HCEC 1CT (cell line): Measurements from ENCODE around the gene NNAT.
"Not testable (repeated sequence)": the region's sequence is repeated elsewhere in the genome, so short reads cannot be mapped to it uniquely, and the experiment has no call there.

Experiments
- DNase-seq: peaks from one replicate; pipeline ENCODE4 v3.0.0-alpha.2; 2017

Gene NNAT

DNA sequence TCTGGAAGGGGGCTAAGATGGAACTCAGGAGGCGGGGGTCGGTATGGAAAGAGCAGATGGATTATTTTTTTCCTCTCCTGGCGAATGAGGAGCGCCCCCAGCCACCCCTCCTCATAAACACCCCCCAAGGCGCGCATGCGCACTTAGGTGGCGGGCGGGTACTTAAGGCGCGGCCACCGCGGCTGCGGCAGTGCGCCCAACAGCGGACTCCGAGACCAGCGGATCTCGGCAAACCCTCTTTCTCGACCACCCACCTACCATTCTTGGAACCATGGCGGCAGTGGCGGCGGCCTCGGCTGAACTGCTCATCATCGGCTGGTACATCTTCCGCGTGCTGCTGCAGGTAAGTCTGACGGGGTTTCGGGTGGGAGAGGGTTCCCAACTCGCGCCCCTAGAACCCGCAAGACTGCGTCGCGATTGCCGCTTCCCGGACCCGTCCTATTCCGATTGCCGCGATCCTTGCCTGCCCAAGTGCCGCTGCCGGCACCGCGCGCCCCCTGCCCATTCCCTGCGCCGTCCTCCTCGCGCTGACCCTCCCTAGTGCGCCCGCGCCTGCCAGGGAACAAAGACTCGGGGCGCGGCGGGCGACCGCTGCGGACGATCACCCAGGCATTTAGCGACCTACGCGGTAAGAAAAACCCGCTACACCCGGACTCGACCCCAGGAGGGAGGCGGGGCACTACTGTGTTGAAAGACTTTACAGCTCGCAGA is at the start of gene NNAT:
TSS of gene NNAT (plus strand) at position 190 of the 711 bp plus-strand sequence. CDS start at position 272, 82 bp downstream.
- no peak for DNase-seq

DNA sequence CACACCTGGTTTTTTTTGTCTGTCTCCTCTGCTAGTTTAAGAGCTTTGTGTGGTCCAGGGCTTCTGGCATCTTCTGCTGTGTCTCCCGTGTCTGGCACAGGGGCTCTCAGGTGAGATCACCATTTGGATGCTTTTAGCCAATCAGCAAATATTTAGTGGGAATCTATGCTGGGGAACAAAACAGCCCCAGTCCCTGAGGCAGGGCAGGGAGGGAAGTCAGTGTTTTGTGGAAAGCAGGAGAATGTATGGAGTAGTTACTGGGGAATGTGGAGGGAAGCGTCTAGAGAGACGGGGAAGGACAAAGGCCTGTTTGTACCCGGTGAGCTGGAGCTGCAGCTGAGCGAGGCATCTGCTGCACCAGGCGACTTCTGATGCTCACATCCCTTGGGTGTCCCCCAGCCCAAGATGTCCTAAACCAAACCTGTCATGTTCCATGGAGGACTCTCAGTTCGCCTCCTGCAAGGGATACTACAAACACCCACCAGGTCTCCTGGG is 49.3 kb upstream of the NNAT start:
- no peak for DNase-seq

GRCh38 chr20:37472435-37472834 is 48.6 kb upstream of the NNAT start:
- DNase-seq = not testable (repeated sequence)

DNA sequence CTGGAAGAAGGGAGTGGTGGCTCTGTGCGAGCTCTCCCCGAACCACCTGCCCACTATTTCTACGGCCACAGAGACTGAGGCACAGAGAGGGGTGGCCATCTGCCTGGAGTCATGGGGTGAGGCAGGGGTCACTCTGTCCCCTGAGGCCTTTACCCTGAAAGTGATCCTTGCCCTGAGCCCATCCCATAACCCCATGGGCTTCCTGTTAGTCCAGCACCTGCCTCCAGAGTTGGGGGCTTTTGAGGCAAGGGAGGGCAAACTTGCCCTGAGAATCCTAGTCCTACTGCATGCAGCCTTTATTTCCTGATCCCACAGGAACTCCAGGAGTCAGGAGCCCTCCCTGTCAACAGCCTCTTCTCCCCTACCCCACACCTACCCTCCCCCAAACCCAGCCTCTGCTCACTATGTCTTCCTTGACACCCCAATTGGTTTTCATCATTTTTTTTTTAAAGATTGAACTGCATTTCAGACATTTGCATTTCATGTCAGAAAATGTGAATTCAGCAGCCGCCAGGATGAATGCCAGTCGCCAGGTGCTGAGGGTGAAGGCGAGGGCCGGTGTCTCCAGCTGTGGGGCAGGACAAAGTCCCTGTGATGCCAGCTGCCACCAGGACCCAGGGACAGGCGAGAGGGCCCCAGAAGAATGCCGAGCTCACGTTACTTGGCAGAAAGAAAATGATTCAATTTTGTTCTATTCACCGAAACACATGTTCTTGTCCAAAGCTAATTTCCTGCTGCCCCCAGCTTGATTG is 47.6 kb upstream of the NNAT start:
- no peak for DNase-seq

DNA sequence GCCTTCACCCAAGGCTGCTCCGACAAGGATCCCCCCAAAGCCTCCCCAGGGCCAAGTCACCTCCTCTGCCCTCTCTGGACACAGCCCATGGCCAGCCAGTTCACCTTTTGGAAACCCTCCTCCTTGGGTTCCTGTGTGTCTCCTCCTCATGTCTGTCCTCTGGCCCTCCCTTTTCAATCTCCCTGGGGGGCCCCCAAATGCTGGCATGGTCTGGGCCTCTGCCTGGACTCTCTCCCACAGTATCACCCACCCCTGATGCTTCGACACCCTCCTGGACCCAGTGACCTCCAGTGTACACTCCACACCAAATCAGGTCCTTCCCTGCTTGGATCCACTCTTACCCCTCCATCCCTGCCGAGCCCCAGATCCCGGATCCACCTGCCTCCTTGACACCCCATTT is 46.7 kb upstream of the NNAT start:
- no peak for DNase-seq

- DNase-seq = no peak
Measured at GRCh38 chr20:37475252-37475651, 45.8 kb upstream of the NNAT start.

DNA sequence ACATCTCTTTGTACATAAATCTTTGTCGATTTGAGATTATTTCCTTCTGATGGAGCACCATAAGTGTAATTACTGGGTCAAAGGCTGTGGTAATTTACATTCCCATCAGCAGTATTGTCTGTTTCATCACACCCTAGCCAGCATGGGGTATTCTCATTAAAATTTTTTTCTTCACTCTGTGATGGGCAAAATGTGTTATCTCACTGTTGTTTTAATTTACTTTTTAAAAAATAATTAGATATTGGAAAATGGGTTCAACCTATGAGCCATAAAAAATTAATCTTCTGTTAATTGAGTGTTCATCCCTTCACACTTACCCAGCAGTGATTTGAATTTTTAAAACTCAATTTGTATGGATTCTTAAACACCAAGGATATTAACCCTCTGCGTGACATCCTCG is 44.0 kb upstream of the NNAT start:
- no peak for DNase-seq

DNA sequence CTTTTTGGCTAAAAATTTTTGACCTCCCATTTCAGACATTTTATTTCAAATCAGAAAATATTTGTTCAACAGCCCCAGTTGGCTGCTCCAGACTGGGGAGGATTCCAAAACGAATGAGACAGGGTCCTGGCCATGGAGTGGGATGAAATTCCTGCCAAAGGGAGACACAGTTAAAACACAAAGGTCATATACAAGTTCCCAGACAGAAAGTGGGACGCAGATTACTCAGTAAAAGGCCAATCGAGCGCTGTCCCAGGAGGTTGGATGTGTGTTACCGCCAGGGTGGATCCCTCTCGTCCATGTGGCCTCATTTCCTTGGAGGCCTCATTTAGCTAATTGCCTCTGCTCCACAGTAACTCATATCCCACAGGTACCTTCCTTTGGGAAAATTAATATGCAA is 41.8 kb upstream of the NNAT start:
- DNase-seq = no peak

DNA sequence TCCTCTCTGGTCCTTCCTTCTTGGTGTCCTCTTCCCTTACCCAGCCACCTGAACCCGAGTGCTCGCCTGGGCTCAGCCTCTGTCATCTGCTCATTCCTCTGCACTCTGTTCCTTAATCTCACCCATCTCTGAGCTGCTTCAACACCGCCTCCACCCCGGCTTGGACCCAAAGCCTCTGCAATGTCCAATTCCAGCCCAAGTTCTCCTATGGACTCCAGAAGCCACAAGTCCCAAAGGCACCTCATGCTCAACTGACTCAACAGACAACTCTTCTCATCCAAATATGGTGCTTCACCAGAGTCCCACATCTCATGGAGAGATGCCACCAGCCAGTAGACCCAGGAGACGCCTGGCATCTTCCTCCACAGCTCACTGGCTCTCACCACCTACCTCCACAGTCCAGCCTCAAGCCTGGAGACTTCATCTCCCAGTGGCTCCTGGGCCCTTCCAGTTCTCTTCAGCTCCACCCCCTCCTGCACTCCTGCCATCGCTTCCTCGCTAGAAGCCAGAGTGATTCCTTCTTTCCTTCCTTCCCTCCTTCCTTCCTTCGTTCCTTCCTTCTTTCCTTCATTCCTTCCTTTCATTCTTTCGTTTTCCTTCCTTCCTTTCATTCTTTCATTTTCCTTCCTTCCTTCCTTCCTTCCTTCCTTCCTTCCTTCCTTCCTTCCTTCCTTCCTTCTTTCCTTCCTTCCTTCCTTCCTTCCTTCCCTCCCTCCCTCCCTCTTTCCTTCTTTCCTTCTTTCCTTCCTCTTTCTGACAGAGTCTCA is 40.9 kb upstream of the NNAT start:
- DNase-seq = no peak

DNA sequence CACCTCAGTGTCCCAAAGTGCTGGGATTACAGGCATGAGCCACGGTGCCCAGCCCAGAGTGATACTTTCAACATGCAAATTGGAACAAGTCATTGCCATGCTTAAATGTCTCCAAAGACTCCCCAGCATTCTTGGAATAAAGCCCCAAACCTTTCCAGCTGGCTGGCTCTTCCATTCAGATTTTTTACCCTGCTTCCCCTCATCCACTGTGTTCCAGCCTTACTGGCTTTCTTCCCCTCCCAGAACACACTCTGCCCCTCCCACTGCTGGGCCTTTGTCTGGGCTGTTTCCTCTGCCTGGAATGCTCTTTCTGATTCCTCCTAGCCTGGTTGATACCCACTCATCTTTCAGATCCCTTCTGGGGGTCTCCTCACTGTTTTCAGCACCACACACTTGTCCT is 40.1 kb upstream of the NNAT start:
- no peak for DNase-seq

DNA sequence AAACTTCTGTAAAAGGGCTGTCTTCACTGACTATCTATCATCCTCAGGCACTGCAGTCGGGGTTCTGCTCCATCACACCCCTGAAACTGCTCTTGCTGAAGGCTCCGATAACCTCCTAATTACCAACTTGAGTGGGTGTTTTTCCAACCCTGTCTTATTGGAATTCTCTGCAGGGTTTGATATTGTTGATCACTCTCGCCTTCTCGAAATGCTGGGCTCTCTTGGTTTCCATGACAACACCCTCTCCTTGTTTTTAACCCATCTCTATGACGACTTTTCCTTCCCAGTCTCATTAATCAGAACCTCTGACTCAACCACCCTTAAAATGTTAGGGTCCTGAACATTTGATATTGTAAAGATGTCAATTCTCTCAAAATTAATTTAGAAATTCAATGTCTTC is 39.4 kb upstream of the NNAT start:
- DNase-seq = no peak

DNA sequence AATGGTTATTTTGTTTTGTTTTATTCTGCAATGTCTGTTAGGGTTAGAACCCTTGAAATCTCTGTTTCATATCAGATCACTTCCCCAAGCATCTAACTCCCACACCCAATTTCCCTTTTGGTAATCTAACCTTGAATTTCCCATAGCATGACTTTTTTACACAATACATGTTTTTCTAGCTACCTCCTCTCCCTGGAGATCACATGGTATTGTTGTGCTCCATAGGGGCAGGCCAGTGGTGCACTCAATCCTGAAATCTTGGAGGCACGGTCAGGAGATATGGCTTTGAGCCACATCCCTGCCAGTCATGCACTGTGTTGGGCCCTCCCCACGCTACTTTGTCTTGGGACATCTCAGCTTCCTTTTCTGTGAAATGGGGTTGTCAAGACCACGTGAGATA is 36.7 kb upstream of the NNAT start:
- DNase-seq = no peak

DNA sequence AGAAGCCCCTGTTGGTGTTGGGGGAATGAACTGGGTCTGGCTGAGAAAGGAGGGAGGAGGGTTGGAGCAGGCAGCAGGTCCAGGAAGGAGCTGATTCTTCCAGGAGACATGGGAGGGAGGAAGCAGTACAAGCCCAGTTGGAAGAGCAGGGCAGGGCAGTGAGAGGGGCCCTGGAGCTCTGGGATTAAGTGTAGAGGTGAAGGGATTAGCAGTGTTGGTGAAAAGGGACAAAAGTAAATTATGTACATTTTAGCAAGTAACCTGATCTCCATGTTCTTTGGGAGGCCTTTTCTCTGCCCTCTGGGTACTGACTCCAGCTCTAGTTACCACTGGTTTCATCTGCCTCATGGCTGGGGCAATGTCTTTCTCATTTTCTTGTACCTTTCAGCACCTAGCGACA is 34.8 kb upstream of the NNAT start:
- not testable (repeated sequence) for DNase-seq

- no peak for DNase-seq
Measured at GRCh38 chr20:37490663-37491350, 30.2 kb upstream of the NNAT start.

DNA sequence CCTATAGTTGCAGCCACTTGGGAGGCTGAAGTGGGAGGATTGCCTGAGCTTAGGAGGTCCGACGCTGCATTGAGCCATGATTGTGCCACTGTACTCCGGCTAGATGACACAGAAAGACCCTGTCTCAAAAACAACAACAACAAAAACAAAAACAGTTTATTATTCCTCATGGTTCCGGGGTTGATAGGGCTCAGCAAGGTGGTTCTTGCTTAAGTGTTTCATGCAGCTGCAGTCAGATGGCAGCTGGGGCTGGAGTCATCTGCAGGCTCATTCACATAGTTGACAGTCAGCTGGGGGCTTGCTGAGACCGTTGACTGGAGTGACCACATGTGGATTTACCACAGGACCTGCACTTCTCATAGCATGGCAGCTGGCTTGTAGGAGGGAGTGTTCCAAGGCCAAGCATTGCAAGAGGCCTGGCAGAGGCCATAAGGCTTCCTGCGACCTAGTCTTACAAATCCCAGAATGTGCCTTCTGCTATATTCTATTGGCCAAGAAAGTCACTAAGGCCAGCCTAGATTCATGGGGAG is 28.9 kb upstream of the NNAT start:
- DNase-seq = no peak

- no peak for DNase-seq
Measured at GRCh38 chr20:37492945-37493344, 28.1 kb upstream of the NNAT start.

DNA sequence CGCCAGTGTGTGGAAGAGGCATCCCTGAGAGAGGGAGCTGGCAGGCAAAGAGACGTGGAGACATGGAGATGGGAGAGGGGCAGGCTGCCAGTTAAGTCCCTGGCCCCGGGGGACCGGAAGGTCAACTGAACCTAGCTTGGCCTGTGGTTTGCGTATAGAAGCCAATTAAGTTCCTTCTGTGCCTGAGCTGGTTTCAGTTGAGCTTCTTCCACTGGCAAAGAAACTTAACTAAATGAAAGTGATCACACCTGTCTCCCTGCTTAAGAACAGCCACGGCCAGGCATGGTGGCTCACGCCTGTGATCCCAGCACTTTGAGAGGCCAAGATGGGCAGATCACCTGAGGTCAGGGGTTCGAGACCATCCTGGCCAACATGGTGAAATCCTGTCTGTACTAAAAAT is 26.7 kb upstream of the NNAT start:
- no peak for DNase-seq

GRCh38 chr20:37494796-37495195 is 26.3 kb upstream of the NNAT start:
- DNase-seq = no peak

DNA sequence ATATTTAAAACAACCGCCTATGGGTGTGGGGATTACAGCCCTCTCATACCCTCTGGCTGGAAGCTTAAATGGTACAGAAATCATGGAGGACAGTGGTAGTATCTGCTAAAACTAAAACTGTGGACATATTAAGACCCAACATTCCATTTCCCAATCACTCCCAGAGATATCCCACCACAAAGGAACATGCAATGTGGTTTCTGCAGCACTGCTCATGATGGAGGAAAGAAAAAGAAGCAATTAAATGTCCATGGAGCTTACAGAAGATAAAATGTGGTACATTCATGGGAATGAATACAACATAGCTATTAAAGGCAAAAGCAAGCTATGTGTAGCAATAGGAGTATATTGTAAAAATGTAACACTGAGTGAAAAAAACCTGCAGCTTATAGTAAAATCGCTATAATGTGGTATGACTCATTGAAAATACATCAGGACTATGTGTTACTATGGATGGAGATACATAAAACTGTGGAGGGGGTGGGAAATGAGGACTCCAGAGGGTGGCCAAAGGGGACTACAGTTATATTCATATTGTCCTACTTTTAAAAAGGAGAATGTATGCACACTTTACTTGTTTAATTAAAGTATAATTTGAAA is 22.9 kb upstream of the NNAT start:
- DNase-seq = no peak

DNA sequence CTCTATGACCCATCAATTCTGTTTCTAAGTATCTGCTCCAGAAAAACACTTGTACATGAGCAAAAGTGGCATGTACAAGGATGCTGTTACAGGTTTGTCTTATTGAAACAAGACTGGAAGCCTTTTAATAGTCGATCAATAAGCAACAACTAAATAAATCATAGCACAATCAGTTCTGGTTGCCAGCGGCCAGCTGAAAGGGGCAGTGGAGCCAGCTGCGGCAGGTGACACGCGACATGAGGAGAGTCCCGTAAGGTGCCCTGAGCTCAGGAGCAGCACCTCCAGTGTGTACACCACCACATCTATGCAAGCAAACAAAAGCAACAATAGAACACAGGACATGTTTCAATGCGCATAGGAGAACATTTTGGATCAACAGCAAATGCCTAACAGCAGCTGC is 20.7 kb upstream of the NNAT start:
- no peak for DNase-seq

GRCh38 chr20:37501940-37502339 is 19.1 kb upstream of the NNAT start:
- no peak for DNase-seq

- DNase-seq = no peak
Measured at GRCh38 chr20:37502654-37503053, 18.4 kb upstream of the NNAT start.
